Activated CD4-positive, CD25-positive, alpha-beta regulatory T cell treated with anti-CD3 and anti-CD28 coated beads, Interleukin-2, amount 50 U/mL, for 72 hours (primary cell): ENCODE results near the gene MYO18A.
"Not testable (repeated sequence)": the region's sequence is repeated elsewhere in the genome, so short reads cannot be mapped to it uniquely, and the experiment has no call there.

ENCODE experiments used
- DNase-seq: peaks from one replicate; pipeline ENCODE4 v3.0.0; 2021

The MYO18A gene

GRCh38 chr17:29195465-29196081, 15.4 kb upstream of the MYO18A start:
- DNase-seq, result no peak

DNA sequence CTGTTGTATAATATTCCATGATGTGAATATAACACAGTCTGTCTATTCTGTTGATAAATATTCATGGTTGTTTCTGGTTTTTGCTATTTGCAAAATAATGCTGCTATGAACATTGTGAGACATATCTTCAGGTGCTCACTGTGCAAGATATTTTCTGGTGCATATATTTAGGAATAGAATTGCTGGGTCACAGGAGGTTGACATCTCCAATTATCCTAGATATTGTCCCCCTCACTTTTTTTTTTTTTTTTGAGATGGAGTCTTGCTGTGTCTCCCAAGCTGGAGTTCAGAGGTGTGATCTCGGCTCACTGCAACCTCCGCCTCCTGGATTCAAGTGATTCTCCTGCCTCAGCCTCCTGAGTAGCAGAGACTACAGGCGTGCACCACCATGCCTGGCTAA, 14.5 kb upstream of the MYO18A start:
- DNase-seq, result no peak

GRCh38 chr17:29193146-29193545, 12.9 kb upstream of the MYO18A start:
- DNase-seq, result no peak

DNA sequence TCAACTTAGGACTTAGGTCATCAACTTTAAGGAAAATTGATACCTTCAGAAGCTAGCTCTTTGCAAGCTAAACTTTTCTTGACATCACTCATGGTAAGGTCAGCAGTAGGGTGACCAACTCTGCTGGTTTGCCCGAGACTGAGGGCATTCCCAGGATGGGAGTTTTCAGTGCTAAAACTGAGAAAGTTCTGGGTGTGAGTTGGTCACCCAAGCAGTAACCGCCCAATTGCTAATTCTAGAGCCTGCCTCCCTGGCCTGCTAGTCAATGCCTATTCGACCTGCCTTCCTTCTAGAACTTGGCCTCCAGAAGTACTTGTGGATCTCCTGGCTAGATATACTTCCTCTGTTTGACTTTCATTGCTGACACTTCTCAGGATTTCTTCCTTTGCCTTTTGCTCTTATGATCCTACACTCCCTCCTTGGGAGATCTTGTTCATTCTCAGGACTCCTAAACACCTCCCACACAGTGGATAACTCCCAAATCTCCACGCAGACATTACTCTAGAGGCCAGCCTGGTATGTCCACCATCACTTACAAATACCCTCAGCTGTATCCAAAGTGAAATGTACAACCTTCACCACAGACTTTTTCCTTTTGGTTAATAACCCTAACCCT, 10.5 kb upstream of the MYO18A start:
- DNase-seq, result no peak

GRCh38 chr17:29190039-29190438, 9.8 kb upstream of the MYO18A start:
- DNase-seq, result no peak

DNA sequence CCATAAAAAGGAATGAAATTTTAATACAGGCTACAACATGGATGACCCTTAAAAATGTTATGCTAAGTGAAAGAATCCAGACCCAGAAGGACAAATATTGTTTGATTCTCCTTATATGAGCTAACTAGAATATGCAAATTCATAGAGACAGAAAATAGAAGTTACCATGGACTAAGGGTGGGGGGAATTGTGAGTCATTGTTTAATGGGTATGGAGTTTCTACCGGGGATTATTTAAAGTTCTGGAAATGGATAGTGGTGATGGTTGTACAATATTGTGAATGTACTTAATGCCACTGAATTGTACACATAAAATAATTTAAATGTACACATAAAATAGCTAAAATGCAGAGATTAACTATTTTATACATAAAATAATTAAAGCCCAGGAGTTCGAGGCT, 9.2 kb upstream of the MYO18A start:
- DNase-seq, result no peak

DNA sequence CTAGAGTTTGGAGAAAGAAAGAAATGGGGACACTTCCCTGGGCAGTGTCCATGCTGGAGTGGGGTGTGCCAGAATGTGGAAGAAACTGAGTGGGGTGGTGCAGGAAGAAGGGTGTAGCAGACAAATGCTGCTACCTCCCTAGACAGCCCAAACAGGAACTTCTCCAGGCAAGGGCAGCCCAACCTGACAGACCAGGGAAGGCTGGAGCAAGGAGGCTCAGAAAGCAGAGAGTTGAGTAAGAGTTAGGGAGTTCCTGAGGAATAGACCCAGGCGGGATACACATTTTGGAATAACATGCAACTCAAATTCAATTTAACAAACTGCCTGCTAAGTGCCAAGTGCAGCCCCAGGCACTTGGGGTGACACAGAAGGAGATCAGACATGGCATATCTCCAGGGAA, 1.0 kb upstream of the MYO18A start:
- DNase-seq, result no peak

GRCh38 chr17:29180788-29181160, 576 bp upstream of the MYO18A start:
- DNase-seq, result no peak

GRCh38 chr17:29179232-29180033, 765 bp downstream of the MYO18A start:
- DNase-seq, result no peak

- DNase-seq, result no peak
Measured at GRCh38 chr17:29178750-29179231, 1.4 kb downstream of the MYO18A start.

- DNase-seq, result no peak
Measured at GRCh38 chr17:29177871-29178749, 2.1 kb downstream of the MYO18A start.

- no peak for DNase-seq
Measured at GRCh38 chr17:29177541-29177870, 2.7 kb downstream of the MYO18A start.

DNA sequence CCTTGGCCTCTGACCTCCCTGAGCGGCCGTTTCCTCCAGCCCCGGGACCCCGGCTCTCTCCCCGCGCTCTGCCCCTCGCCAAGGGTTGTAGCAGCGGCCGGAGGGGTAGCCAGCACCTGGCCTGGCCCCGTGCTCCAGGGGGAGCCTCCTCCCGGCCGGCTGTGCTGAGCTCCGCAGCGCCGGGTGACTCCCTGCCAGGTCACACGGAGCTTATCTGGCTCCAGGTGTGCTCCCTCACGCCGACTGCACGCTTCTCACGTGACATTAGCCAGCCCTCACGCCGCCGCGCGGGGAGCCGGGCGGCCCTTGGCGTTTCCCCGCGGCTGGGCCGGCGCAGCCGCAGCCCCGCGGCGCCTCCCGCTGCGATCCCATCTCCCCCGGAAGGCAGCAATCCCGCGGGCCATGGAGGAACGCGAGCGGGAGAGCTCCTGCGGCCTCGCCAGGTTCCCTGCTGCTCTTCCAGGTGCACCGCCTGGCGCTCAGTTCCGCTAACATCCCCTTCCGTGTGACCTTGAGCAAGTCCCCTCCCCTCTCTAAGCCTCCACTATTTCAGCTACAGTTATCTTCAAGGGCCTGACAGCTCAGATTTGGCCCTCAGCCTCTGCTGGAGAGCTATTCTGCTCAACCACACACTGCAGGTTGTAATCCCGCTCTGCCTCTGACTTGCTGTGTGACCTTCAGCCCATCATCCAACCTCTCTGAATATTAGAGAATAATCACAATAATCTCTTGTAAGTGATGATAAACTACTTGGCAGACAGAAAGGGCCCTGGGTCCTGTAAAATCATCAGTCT, 3.4 kb downstream of the MYO18A start:
- peak; percentile 62 for DNase-seq

GRCh38 chr17:29175349-29175748, 4.8 kb downstream of the MYO18A start:
- no peak for DNase-seq

GRCh38 chr17:29172589-29172988, 7.6 kb downstream of the MYO18A start:
- DNase-seq, result no peak

GRCh38 chr17:29170682-29171081, 9.5 kb downstream of the MYO18A start:
- no peak for DNase-seq

- DNase-seq, result no peak
Measured at GRCh38 chr17:29169806-29170591, 10.2 kb downstream of the MYO18A start.

DNA sequence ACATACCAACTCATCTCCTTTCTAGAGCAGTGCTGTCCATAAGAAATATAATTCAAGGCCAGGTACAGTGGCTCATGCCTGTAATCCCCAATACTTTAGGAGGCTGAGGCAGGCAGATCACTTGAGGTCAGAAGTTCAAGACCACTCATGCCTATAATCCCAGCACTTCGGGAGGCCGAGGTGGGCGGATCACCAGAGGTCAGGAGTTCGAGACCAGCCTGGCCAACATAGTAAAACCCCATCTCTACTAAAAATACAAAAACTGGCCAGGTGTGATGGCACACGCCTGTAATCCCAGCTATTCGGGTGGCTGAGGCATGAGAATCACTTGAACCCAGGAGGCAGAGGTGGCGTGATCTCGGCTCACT, 11.5 kb downstream of the MYO18A start:
- not testable (repeated sequence) for DNase-seq

GRCh38 chr17:29168079-29168758, 12.0 kb downstream of the MYO18A start:
- no peak for DNase-seq

DNA sequence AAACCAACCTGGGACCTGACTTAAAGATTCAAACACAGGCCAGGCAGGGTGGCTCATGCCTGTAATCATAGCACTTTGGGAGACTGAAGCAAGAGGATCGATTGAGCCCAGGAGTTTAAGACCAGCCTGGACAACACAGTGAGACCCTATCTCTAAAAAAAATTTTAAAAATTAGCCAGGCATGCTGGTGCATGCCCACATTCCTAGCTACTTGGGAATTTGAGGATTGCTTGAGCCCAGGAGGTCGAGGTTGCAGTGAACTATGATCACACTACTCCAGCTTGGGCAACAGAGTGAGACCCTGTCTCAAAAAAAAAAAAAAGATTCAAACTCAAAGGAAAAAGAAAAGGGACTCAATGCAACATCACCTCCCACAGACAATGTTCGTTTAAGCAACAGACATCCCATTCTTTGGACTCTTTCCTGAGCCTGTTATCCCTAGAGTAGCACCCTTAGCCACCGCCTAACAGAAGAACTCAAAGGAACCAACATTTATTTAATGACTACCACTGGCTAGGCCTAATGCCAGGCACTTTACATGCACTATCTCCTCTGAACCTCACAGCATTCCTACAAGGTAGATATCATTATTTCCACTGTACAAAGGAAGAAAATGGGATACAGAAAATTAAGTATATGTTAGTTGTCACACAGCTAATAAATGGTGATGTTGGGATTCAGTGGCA, 12.7 kb downstream of the MYO18A start:
- DNase-seq, result no peak
